ENCODE measurements around the gene MBOAT2. TPM values are rescaled to one million over a fixed set of nuclear protein-coding genes. Genes with fewer than 3 reads are reported as not detected.

Gene MBOAT2
- total RNA-seq, 4 donors from 2014 or later: 0.83 to 5.8 (median 3.9) TPM

DNA sequence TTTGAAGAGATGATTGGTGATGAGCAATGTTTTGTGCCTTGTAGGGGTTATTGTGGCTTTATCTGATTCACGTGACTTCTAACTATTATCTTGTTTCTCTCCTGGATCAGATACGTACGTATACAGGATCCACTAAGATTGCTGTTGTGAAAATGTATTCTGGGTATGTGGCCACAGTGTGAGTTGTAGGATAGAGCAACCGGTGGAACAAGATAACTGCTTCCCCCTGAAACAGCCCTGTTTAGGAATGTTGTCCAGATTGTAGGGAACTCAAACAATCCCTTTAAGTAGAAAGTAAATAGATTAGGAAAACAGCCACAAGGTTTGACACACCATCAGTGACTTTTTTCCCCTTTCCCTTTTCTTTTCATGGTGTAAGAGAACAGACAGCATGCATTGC is 22.3 kb upstream of the MBOAT2 start:
- intact Hi-C loops (cut with DNase I; ENCODE audit: low total_unique reads): no loop called here
- no peak for TF ChIP-seq POLR2A (IDR thresholded peaks at IDR 0.05)
- TF ChIP-seq, protein P1, sequence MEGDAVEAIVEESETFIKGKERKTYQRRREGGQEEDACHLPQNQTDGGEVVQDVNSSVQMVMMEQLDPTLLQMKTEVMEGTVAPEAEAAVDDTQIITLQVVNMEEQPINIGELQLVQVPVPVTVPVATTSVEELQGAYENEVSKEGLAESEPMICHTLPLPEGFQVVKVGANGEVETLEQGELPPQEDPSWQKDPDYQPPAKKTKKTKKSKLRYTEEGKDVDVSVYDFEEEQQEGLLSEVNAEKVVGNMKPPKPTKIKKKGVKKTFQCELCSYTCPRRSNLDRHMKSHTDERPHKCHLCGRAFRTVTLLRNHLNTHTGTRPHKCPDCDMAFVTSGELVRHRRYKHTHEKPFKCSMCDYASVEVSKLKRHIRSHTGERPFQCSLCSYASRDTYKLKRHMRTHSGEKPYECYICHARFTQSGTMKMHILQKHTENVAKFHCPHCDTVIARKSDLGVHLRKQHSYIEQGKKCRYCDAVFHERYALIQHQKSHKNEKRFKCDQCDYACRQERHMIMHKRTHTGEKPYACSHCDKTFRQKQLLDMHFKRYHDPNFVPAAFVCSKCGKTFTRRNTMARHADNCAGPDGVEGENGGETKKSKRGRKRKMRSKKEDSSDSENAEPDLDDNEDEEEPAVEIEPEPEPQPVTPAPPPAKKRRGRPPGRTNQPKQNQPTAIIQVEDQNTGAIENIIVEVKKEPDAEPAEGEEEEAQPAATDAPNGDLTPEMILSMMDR (IDR thresholded peaks at IDR 0.05 in 4 of 5, conservative IDR thresholded peaks at IDR 0.05 in 1 of 5): no peak
- in situ Hi-C loops (cut with MboI; ENCODE audit: low sequenced_read_pairs in 4 of 4): no loop called here
- Histone ChIP-seq H3K27me3 (no peaks in the 10 kb centered on the region), H3K36me3 (no peaks in the 10 kb centered on the region), H3K4me1 (no peaks in the 10 kb centered on the region), H3K27ac (no peak overlapping the region), H3K9me3 (no peaks in the 10 kb centered on the region), H3K4me3 (no peak overlapping the region)
- DNase-seq (no peak), ATAC-seq (no peak)

DNA sequence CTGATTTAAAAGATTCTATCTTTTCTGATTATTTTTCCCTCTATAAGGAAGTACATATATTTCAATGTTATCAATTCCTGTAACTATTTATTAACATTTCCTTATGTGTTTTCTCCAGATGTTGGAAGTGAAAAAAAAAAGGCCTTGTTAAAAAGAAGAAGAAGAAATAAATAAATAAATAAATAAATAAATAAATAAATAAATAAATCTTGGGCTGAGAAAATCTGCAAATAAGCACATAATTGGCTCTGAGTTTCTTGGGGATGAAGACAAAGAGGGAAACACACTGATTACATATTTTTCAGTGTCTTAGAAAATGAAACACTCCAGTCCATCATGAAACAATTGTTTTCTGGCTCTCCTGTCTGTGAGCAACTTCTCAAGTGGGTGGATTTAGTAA is 21.1 kb upstream of the MBOAT2 start:
- Histone ChIP-seq H3K4me3 (no peak overlapping the region), H3K27me3 (no peaks in the 10 kb centered on the region), H3K4me1 (no peaks in the 10 kb centered on the region), H3K36me3 (no peaks in the 10 kb centered on the region), H3K27ac (no peak overlapping the region), H3K9me3 (no peaks in the 10 kb centered on the region)
- in situ Hi-C loops (cut with MboI; ENCODE audit: low sequenced_read_pairs in 4 of 4): no loop called here
- no peak for DNase-seq
- ATAC-seq: no peak
- intact Hi-C loops (cut with DNase I; ENCODE audit: low total_unique reads): no loop called here
- TF ChIP-seq POLR2A (IDR thresholded peaks at IDR 0.05): no peak
- TF ChIP-seq, protein P1 (IDR thresholded peaks at IDR 0.05 in 4 of 5, conservative IDR thresholded peaks at IDR 0.05 in 1 of 5): no peak

DNA sequence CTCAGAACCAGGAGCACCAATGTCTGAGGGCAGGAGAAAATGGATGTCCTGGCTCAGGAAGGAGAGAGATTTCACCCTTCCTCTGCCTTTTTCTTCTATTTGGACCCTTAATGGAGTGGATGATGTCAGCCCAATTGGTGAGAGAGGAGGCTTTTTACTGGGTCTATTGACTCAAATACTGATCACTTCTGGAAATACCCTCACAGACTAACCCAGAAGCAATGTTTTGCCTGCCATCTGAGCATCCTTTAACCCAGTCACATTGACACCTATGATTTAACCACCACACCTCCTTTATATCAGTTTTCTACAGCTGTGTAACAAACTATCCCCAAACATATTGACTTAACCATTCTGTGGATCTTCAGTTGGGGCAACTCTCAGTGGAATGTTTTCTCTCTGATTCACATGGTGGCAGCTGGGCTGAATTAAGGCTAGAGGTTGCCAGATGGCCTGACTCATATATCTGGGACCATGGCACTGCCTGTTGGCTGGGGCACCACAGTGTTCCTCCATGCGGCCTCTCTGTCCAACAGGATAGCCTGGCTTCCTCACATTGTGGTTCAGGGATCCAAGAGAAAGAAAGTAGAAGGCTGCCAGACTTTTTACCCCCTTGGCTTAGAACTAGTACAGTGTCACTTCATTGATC is 18.2 kb upstream of the MBOAT2 start:
- Histone ChIP-seq H3K4me3 (no peak overlapping the region), H3K9me3 (no peaks in the 10 kb centered on the region), H3K4me1 (no peaks in the 10 kb centered on the region), H3K27me3 (no peaks in the 10 kb centered on the region), H3K27ac (no peak overlapping the region), H3K36me3 (no peaks in the 10 kb centered on the region)
- no peak for ATAC-seq
- intact Hi-C loops (cut with DNase I; ENCODE audit: low total_unique reads): no loop called here
- DNase-seq: no peak
- in situ Hi-C loops (cut with MboI; ENCODE audit: low sequenced_read_pairs in 4 of 4): no loop called here
- TF ChIP-seq, protein P1 (IDR thresholded peaks at IDR 0.05 in 4 of 5, conservative IDR thresholded peaks at IDR 0.05 in 1 of 5): no peak
- TF ChIP-seq POLR2A (IDR thresholded peaks at IDR 0.05): no peak

DNA sequence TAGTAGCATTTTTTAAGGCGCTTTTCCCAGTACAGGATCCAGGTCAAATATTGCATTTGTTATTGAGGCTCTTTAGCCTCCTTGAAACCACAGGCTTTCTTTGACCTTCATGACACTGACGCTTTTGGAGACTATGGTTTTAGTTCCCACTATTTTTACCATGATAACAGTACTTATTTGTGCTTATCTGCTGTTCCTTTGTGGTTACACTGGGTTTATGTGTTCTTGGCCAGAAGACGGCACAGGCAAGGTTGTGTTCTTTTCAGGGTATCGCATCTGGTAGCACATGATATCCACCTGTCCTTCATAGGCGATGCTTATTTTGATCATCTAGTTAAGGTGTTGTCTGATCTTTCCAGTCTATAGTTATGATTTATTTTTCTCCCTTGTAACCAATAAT is 16.8 kb upstream of the MBOAT2 start:
- Histone ChIP-seq H3K27me3 (no peaks in the 10 kb centered on the region), H3K4me3 (no peak overlapping the region), H3K9me3 (no peaks in the 10 kb centered on the region), H3K27ac (no peak overlapping the region), H3K4me1 (no peaks in the 10 kb centered on the region), H3K36me3 (no peaks in the 10 kb centered on the region)
- TF ChIP-seq, protein P1 (IDR thresholded peaks at IDR 0.05 in 4 of 5, conservative IDR thresholded peaks at IDR 0.05 in 1 of 5): no peak
- no peak for TF ChIP-seq POLR2A (IDR thresholded peaks at IDR 0.05)
- intact Hi-C loops (cut with DNase I; ENCODE audit: low total_unique reads) (no loop called here), in situ Hi-C loops (cut with MboI; ENCODE audit: low sequenced_read_pairs in 4 of 4) (no loop called here)
- DNase-seq (no peak), ATAC-seq (no peak)

DNA sequence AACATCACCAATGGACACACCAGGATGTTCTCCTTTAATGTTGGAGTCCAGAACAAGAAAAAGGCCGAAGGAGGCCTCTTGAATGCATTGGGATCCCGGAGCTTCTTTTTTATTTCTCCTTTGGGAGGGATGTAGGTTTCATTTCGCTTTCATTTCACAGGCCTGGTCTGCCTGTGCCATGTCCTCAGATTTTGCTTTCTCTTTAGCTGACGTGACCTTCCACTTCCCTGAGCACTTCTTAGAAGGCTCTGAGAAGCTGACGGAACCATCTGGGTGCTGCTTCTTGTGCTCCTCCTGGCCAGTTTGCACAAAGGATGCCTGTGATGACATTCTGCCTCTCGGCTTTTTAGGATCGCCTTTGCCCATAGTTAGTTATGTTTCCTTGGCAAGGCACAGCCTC is 15.1 kb upstream of the MBOAT2 start:
- ATAC-seq: no peak

More for the DNA sequence above, 15.1 kb upstream of the MBOAT2 start:
- intact Hi-C loops (cut with DNase I; ENCODE audit: low total_unique reads): no loop called here
- H3K36me3 ChIP-seq: no peaks in the 10 kb centered on the region
- in situ Hi-C loops (cut with MboI; ENCODE audit: low sequenced_read_pairs in 4 of 4): no loop called here
- TF ChIP-seq, protein P1 (IDR thresholded peaks at IDR 0.05 in 4 of 5, conservative IDR thresholded peaks at IDR 0.05 in 1 of 5): no peak
- TF ChIP-seq POLR2A (IDR thresholded peaks at IDR 0.05): no peak
- DNase-seq: no peak
- peak overlapping the region in 1 of 4 donors; percentile 10 for H3K4me3 ChIP-seq
- no peaks in the 10 kb centered on the region for H3K27me3 ChIP-seq
- no peak overlapping the region for H3K27ac ChIP-seq
- no peaks in the 10 kb centered on the region for H3K9me3 ChIP-seq
- no peaks in the 10 kb centered on the region for H3K4me1 ChIP-seq
